ENCODE data around the gene ARL4A. TPM values are rescaled to one million over a fixed set of nuclear protein-coding genes. Genes with fewer than 3 reads are reported as not detected.

The ARL4A gene
- total and polyA plus RNA-seq, 2 of the 8 experiments (the other 6 are each of a cell fraction or from before 2014, with no cell fraction given): 14.5 to 29.2 TPM

- Histone ChIP-seq H3K9ac (replicated peaks in 1 of 4; ENCODE audit: extremely low read depth in 1 of 4, low read depth in 3 of 4, low read length in 3 of 4) (no peak overlapping the region), H3K27me3 (replicated peaks in 1 of 4; ENCODE audit: control insufficient read depth in 3 of 4, extremely low read depth in 1 of 4, insufficient read depth in 3 of 4, low read length in 3 of 4) (no peaks in the 10 kb centered on the region), H3K4me1 (replicated peaks in 1 of 4; ENCODE audit: control insufficient read depth in 3 of 4, insufficient read depth in 4 of 4, low read length in 3 of 4) (peaks cover 0 to 3% (median 0%) of the 10 kb centered on the region in 4 experiments; a peak in 1 of 7 replicates), H2AK5ac (ENCODE audit: low read depth, low read length) (no peak overlapping the region), H2AFZ (ENCODE audit: low read length) (no peak overlapping the region), H3K56ac (replicated peaks; ENCODE audit: insufficient read length, low read depth, low read length) (no peak overlapping the region), H4K91ac (replicated peaks; ENCODE audit: insufficient read length, low read length) (no peak overlapping the region), H3K18ac (ENCODE audit: extremely low read depth, low read length) (no peak overlapping the region), H2BK120ac (replicated peaks; ENCODE audit: low read depth, low read length) (no peak overlapping the region), H3K36me3 (ENCODE audit: control insufficient read depth in 2 of 4, insufficient read depth in 4 of 4, low read length in 3 of 4) (no peaks in the 10 kb centered on the region), H4K20me1 (replicated peaks in 1 of 2; ENCODE audit: control insufficient read depth in 1 of 2, insufficient read depth in 2 of 2, low read length in 2 of 2) (no peaks in the 10 kb centered on the region), H2BK15ac (ENCODE audit: low read length) (no peak overlapping the region), H3K4me3 (ENCODE audit: extremely low read depth in 1 of 4, insufficient read depth in 2 of 4, low read depth in 3 of 4, low read length in 4 of 4) (no peak overlapping the region), H2BK20ac (ENCODE audit: low read length) (no peak overlapping the region), H3K79me2 (ENCODE audit: control insufficient read depth in 1 of 2, insufficient read depth in 2 of 2, low read length in 2 of 2) (no peaks in the 10 kb centered on the region), H4K8ac (ENCODE audit: extremely low read depth, insufficient read depth, low read length) (no peak overlapping the region), H3K27ac (ENCODE audit: low read depth, low read length) (no peak overlapping the region), H2BK12ac (ENCODE audit: low read depth, low read length) (no peak overlapping the region), H3K4me2 (ENCODE audit: insufficient read depth in 1 of 2, low read depth in 2 of 2, low read length in 2 of 2) (no peak overlapping the region), H3K9me3 (ENCODE audit: insufficient read depth in 2 of 2, low read depth in 1 of 2, low read length in 1 of 2) (no peaks in the 10 kb centered on the region), H3K4ac (replicated peaks; ENCODE audit: insufficient read length, low read depth, low read length) (no peak overlapping the region), H2BK5ac (ENCODE audit: low read depth, low read length) (no peak overlapping the region), H3K23me2 (ENCODE audit: low read depth, low read length) (no peaks in the 10 kb centered on the region), H3K79me1 (ENCODE audit: low read depth, low read length) (no peaks in the 10 kb centered on the region), H3K23ac (ENCODE audit: insufficient read length) (no peak overlapping the region), H3K14ac (ENCODE audit: insufficient read length) (no peak overlapping the region), H4K5ac (ENCODE audit: insufficient read length, low read depth, low read length) (no peak overlapping the region)
- WGBS, 2 experiments (ENCODE audit: extremely low coverage in 1 of 2, insufficient coverage in 1 of 2, insufficient read length in 1 of 2, insufficient replicate concordance in 2 of 2, low coverage in 1 of 2, low lambda C conversion rate in 2 of 2, missing lambda C conversion rate in 1 of 2): 88% methylated on average over 3 of the region's 3 CpGs; no CpG with 5 or more reads in 1 of the 2 experiments
- no peak for FAIRE-seq
- no peak for DNase-seq (ENCODE audit: low read depth in 1 of 2, low spot score in 2 of 2)
- CTCF ChIA-PET (ENCODE audit: partially characterized antibody): interaction anchor here (0.6 to 1.3 kb wide), 4 partner anchors 22 to 1246 kb away, joined by 3 read pairs; no protein-coding TSS in a partner anchor
- POLR2A ChIA-PET (ENCODE audit: partially characterized antibody): no interaction called here
- TF ChIP-seq EZH2 (IDR thresholded peaks at IDR 0.05; ENCODE audit: low read depth, low read length, severe bottlenecking): no peak
- TF ChIP-seq RBBP5 (IDR thresholded peaks at IDR 0.05; ENCODE audit: borderline replicate concordance, low read depth, low read length): no peak
- no peak for TF ChIP-seq CTBP2 (IDR thresholded peaks at IDR 0.05; ENCODE audit: borderline replicate concordance, insufficient read depth, insufficient read length, low read length)
- TF ChIP-seq TEAD4 (IDR thresholded peaks at IDR 0.05; ENCODE audit: low read depth, low read length): no peak
- no peak for TF ChIP-seq JUND (IDR thresholded peaks at IDR 0.05; ENCODE audit: low read length)
- TF ChIP-seq RFX5 (IDR thresholded peaks at IDR 0.05; ENCODE audit: borderline replicate concordance, low read depth, low read length): no peak
- no peak for TF ChIP-seq SIN3A (conservative IDR thresholded peaks at IDR 0.05 in 1 of 2, IDR thresholded peaks at IDR 0.05 in 1 of 2; ENCODE audit: low read depth in 1 of 2, low read length in 2 of 2)
- no peak for TF ChIP-seq BACH1 (IDR thresholded peaks at IDR 0.05; ENCODE audit: low read length)
- no peak for TF ChIP-seq CHD2 (IDR thresholded peaks at IDR 0.05; ENCODE audit: low read length)
- no peak for TF ChIP-seq ATF3 (IDR thresholded peaks at IDR 0.05; ENCODE audit: insufficient read depth, low read depth, low read length)
- no peak for TF ChIP-seq NANOG (IDR thresholded peaks at IDR 0.05; ENCODE audit: insufficient read depth, low read depth, low read length, poor library complexity, severe bottlenecking)
- TF ChIP-seq MAFK (IDR thresholded peaks at IDR 0.05; ENCODE audit: low read depth, low read length): no peak
- no peak for TF ChIP-seq MAX (IDR thresholded peaks at IDR 0.05)
Observed at GRCh38 chr7:12653110-12653509, 34.3 kb upstream of the ARL4A start.

Measured in H1 (cell line).